A673 (cell line): ENCODE measurements around the gene CTDNEP1.

ENCODE experiments used
- CTCF ChIP-seq: fragments of 300-800, 200-600 bp; sonication (generic); conservative IDR thresholded peaks from 2 replicates; pipeline ENCODE4 v1.5.1; 2017; ENCODE audit warnings: low read depth, mild to moderate bottlenecking, antibody characterized with exemption, low read length, moderate library complexity, mixed read lengths
- EZH2 ChIP-seq: fragments of 200-600 bp; sonication (generic); IDR thresholded peaks from 2 replicates; pipeline ENCODE4 v1.6.1; 2017; ENCODE audit warnings: borderline replicate concordance, low read depth, mild to moderate bottlenecking, mixed read lengths, antibody characterized with exemption, low read length; ENCODE audit not compliant: poor library complexity, severe bottlenecking

DNA sequence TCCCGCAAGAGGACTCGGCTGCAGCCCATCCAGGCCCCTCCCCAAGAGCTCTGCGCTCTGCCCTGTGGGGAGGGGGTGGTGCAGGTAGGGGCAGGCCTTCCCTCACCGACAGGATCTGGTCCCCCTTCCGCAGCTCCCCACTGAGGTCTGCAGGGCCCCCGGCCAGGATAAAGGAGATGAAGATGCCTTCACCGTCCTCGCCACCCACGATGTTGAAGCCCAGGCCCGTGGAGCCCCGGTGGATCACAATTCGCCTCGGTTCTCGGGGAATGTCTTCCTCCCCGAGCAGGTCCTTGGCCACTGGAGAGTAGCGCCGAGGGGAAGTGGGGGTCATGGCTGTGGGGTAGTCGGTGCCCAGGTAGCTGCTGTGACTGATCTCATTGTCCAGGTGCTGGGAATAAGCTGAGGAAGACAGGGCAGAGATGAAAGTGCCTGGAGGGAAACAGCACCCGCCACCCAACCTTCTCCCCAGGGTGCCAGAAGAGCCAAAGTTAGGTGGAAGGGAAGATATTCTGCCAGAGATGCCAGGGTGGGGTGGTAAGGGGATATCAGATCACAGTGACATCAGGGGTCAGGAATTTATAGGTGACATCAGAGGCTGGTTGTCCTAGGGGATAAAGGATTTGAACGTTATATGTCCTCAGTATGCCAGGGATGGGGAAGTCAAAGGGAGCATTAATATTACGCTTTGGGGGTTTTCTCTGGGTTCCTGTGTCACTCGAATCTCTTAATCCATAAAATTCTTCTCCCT is 54.7 kb downstream of the CTDNEP1 start:
- TF ChIP-seq CTCF = no peak
- no peak for TF ChIP-seq EZH2
